Activated B cell treated with CpG ODN at 0.5 μM for 24 hours (primary cell): ENCODE results near the gene DISC1. TPM values are rescaled to one million over a fixed set of nuclear protein-coding genes. Genes with fewer than 3 reads are reported as not detected.
"Not testable (repeated sequence)": the region's sequence is repeated elsewhere in the genome, so short reads cannot be mapped to it uniquely, and the experiment has no call there.

Experiments used
- ATAC-seq: fragments of 200-7000 bp; cut with Tn5 transposase; one replicate; pipeline ENCODE4 v1.10.0; 2021; ENCODE audit warnings: low read depth, mild to moderate bottlenecking, moderate library complexity
- CTCF ChIA-PET: fragments of 350-600 bp; sonication (Branson Sonifier 250); formaldehyde crosslinking; loops from one replicate; lab custom pipeline; 2021; ENCODE audit warnings: antibody characterized with exemption; lab: Charles Lee
- POLR2A ChIA-PET: fragments of 350-600 bp; sonication (Branson Sonifier 250); formaldehyde crosslinking; loops from one replicate; lab custom pipeline; 2021; ENCODE audit warnings: antibody characterized with exemption; lab: Charles Lee
- DNase-seq: peaks from one replicate; pipeline ENCODE4 v3.0.0; 2022
- H3K27ac Mint-ChIP-seq: one replicate; pipeline ENCODE4 v1.8.0; 2020; ENCODE audit warnings: mixed read lengths
- H3K27me3 Mint-ChIP-seq: one replicate; pipeline ENCODE4 v1.8.0; 2021; ENCODE audit warnings: mixed read lengths
- H3K36me3 Mint-ChIP-seq: one replicate; pipeline ENCODE4 v1.8.0; 2021; ENCODE audit warnings: low read depth, mixed read lengths
- H3K4me1 Mint-ChIP-seq: one replicate; pipeline ENCODE4 v1.8.0; 2021; ENCODE audit warnings: mixed read lengths
- H3K4me3 Mint-ChIP-seq: one replicate; pipeline ENCODE4 v1.8.0; 2020; ENCODE audit warnings: mild to moderate bottlenecking, mixed read lengths
- H3K9me3 Mint-ChIP-seq: one replicate; pipeline ENCODE4 v1.8.0; 2020; ENCODE audit warnings: mixed read lengths
- CTCF ChIP-seq: fragments of 200-600 bp; IDR thresholded peaks from one replicate; pipeline ENCODE4 v1.8.0; 2022; ENCODE audit warnings: antibody characterized with exemption, mild to moderate bottlenecking
- intact Hi-C: fragments of 100-400 bp; cut with micrococcal nuclease; formaldehyde crosslinking; loops from one replicate; pipeline ENCODE4 v1.15.1; 2024
- total RNA-seq: library from RNA; stranded (reverse); gene quantifications from 2 replicates; pipeline ENCODE4 v1.2.3, GENCODE V29; 2022

DISC1 gene
- total RNA-seq, 1 donor from 2014 or later = 2.4 TPM

GRCh38 chr1:231656741-231657140, 30.2 kb downstream of the DISC1 start:
- Mint-ChIP-seq H3K4me1 (peaks cover 9% of the 10 kb centered on the region), H3K27ac (no peak overlapping the region)
- intact Hi-C loops = no loop called here

GRCh38 chr1:231658223-231658622, 31.6 kb downstream of the DISC1 start:
- DNase-seq, POLR2A ChIA-PET, H3K27ac Mint-ChIP-seq, H3K4me1 Mint-ChIP-seq, ATAC-seq, intact Hi-C loops, H3K27me3 Mint-ChIP-seq, H3K4me3 Mint-ChIP-seq, H3K36me3 Mint-ChIP-seq, CTCF ChIA-PET: not testable (repeated sequence)
- H3K9me3 Mint-ChIP-seq = peaks cover 22% of the 10 kb centered on the region

More at GRCh38 chr1:231656741-231657140, 30.2 kb downstream of the DISC1 start:
- POLR2A ChIA-PET = no interaction called here
- H3K9me3 Mint-ChIP-seq = peaks cover 17% of the 10 kb centered on the region
- H3K27me3 Mint-ChIP-seq = peaks cover 2% of the 10 kb centered on the region
- H3K4me3 Mint-ChIP-seq = no peak overlapping the region
- ATAC-seq (no peak), DNase-seq (no peak)
- CTCF ChIA-PET = no interaction called here
- no peak for TF ChIP-seq CTCF
- H3K36me3 Mint-ChIP-seq = peaks cover 5% of the 10 kb centered on the region

- Mint-ChIP-seq H3K9me3 (peaks cover 31% of the 10 kb centered on the region), H3K4me1 (peaks cover 7% of the 10 kb centered on the region), H3K36me3 (peaks cover 13% of the 10 kb centered on the region), H3K27ac (no peak overlapping the region), H3K27me3 (peaks cover 5% of the 10 kb centered on the region), H3K4me3 (no peak overlapping the region)
- DNase-seq (no peak), ATAC-seq (no peak)
- ChIA-PET CTCF (no interaction called here), POLR2A (no interaction called here)
- intact Hi-C loops = no loop called here
- no peak for TF ChIP-seq CTCF
Observed at GRCh38 chr1:231660198-231660597, 33.6 kb downstream of the DISC1 start.

- CTCF ChIA-PET = no interaction called here
- ATAC-seq (no peak), DNase-seq (no peak)
- peaks cover 13% of the 10 kb centered on the region for H3K36me3 Mint-ChIP-seq
- POLR2A ChIA-PET = no interaction called here
- H3K27me3 Mint-ChIP-seq = peaks cover 5% of the 10 kb centered on the region
- H3K4me1 Mint-ChIP-seq = no peaks in the 10 kb centered on the region
- H3K9me3 Mint-ChIP-seq = peaks cover 21% of the 10 kb centered on the region
- intact Hi-C loops = no loop called here
- no peak overlapping the region for H3K27ac Mint-ChIP-seq
- H3K4me3 Mint-ChIP-seq = no peak overlapping the region
- no peak for TF ChIP-seq CTCF
Observed at GRCh38 chr1:231663211-231663792, 36.7 kb downstream of the DISC1 start.

- POLR2A ChIA-PET = no interaction called here
- intact Hi-C loops = no loop called here
- Mint-ChIP-seq H3K4me1 (no peaks in the 10 kb centered on the region), H3K27me3 (peaks cover 5% of the 10 kb centered on the region), H3K9me3 (peaks cover 33% of the 10 kb centered on the region), H3K27ac (no peak overlapping the region), H3K36me3 (peaks cover 19% of the 10 kb centered on the region), H3K4me3 (no peak overlapping the region)
- no peak for DNase-seq
- no peak for ATAC-seq
- no peak for TF ChIP-seq CTCF
- CTCF ChIA-PET = no interaction called here
Observed at GRCh38 chr1:231665101-231665500, 38.5 kb downstream of the DISC1 start.

GRCh38 chr1:231665726-231666125, 39.1 kb downstream of the DISC1 start:
- peaks cover 33% of the 10 kb centered on the region for H3K9me3 Mint-ChIP-seq
- POLR2A ChIA-PET = no interaction called here

More at GRCh38 chr1:231665726-231666125, 39.1 kb downstream of the DISC1 start:
- Mint-ChIP-seq H3K27ac (no peak overlapping the region), H3K4me1 (no peaks in the 10 kb centered on the region), H3K27me3 (peaks cover 4% of the 10 kb centered on the region), H3K36me3 (peaks cover 19% of the 10 kb centered on the region), H3K4me3 (no peak overlapping the region)
- no peak for TF ChIP-seq CTCF
- ATAC-seq = no peak
- CTCF ChIA-PET = no interaction called here
- intact Hi-C loops = no loop called here
- no peak for DNase-seq
